CD4-positive, alpha-beta memory T cell (primary cell): ENCODE data around the gene MIEF2. TPM values are rescaled to one million over a fixed set of nuclear protein-coding genes. Genes with fewer than 3 reads are reported as not detected.

Experiments used
- CTCF ChIA-PET: fragments of 350-600 bp; sonication (Branson Sonifier 250); formaldehyde crosslinking; loops from one replicate; lab custom pipeline; 2021; ENCODE audit warnings: inconsistent platforms; ENCODE audit not compliant: partially characterized antibody; lab: Charles Lee
- POLR2A ChIA-PET: fragments of 350-600 bp; sonication (Branson Sonifier 250); formaldehyde crosslinking; loops from one replicate; lab custom pipeline; 2021; ENCODE audit not compliant: partially characterized antibody; lab: Charles Lee
- DNase-seq, 5 donors: peaks; one replicate each; pipeline versions ENCODE4 v3.0.0 to v3.0.0-alpha.2; 2020 to 2022; ENCODE audit warnings: mixed read lengths in 1 of 5
- H3K27ac ChIP-seq: one replicate; pipeline ENCODE4 v1.7.0; 2013; ENCODE audit warnings: low read depth, low read length
- H3K27me3 ChIP-seq: 2 replicates; pipeline ENCODE4 v1.7.0; 2013; ENCODE audit warnings: mild to moderate bottlenecking, low read length, moderate library complexity; ENCODE audit not compliant: insufficient read depth
- H3K36me3 ChIP-seq: 2 replicates; pipeline ENCODE4 v1.7.0; 2013; ENCODE audit warnings: mild to moderate bottlenecking, low read length, moderate library complexity; ENCODE audit not compliant: insufficient read depth
- H3K4me1 ChIP-seq: 2 replicates; pipeline ENCODE4 v1.7.0; 2013; ENCODE audit warnings: mild to moderate bottlenecking, low read length, moderate library complexity; ENCODE audit not compliant: insufficient read depth
- H3K4me3 ChIP-seq, 2 donors: one replicate each; pipeline ENCODE4 v1.7.0; 2013; ENCODE audit warnings: low read length in 2 of 2, mild to moderate bottlenecking in 1 of 2
- H3K9me3 ChIP-seq, 2 donors: one replicate each; pipeline ENCODE4 v1.7.0; 2013; ENCODE audit warnings: low read length in 2 of 2, control low read depth in 1 of 2; ENCODE audit not compliant: control insufficient read depth in 1 of 2
- H3K27ac Mint-ChIP-seq, 7 donors: one replicate each; pipeline ENCODE4 v1.8.0; 2020 to 2021; ENCODE audit warnings: mixed read lengths in 7 of 7, mild to moderate bottlenecking in 6 of 7, inconsistent platforms in 3 of 7, moderate library complexity in 3 of 7
- H3K27me3 Mint-ChIP-seq, 2 donors: one replicate each; pipeline ENCODE4 v1.8.0; 2020 to 2021; ENCODE audit warnings: mixed read lengths in 2 of 2
- H3K36me3 Mint-ChIP-seq, 2 donors: one replicate each; pipeline ENCODE4 v1.8.0; 2020 to 2021; ENCODE audit warnings: mixed read lengths in 2 of 2, inconsistent platforms in 1 of 2, mild to moderate bottlenecking in 1 of 2
- H3K4me1 Mint-ChIP-seq, 4 donors: one replicate each; pipeline ENCODE4 v1.8.0; 2020 to 2021; ENCODE audit warnings: mixed read lengths in 4 of 4, mild to moderate bottlenecking in 1 of 4
- H3K4me3 Mint-ChIP-seq, 8 donors: one replicate each; pipeline ENCODE4 v1.8.0; 2020 to 2021; ENCODE audit warnings: mixed read lengths in 8 of 8, mild to moderate bottlenecking in 7 of 8, moderate library complexity in 6 of 8, inconsistent platforms in 3 of 8
- H3K9me3 Mint-ChIP-seq, 8 donors: one replicate each; pipeline ENCODE4 v1.8.0; 2020 to 2021; ENCODE audit warnings: mixed read lengths in 8 of 8, mild to moderate bottlenecking in 5 of 8, inconsistent platforms in 3 of 8, moderate library complexity in 1 of 8
- intact Hi-C: fragments of 100-400 bp; cut with micrococcal nuclease; formaldehyde crosslinking; loops from one replicate; pipeline ENCODE4 v1.15.1; 2023
- polyA plus RNA-seq, 2 donors: library from polyadenylated mRNA; unstranded; fragments of 300-500 nt; fragmentation: Illumina TruSeq; gene quantifications; one replicate each; pipeline ENCODE4 v1.2.3, GENCODE V29; 2021
- total RNA-seq, 2 experiments: library from RNA; stranded (reverse); gene quantifications; one replicate each; pipeline ENCODE4 v1.2.3, GENCODE V29; 2021

MIEF2 gene
- total and polyA plus RNA-seq, 4 experiments from 2014 or later = 9.9 to 19.3 (median 14.6) TPM

- CTCF ChIA-PET = no interaction called here
- H3K4me1 ChIP-seq = peaks cover 47% of the 10 kb centered on the region
- H3K27ac ChIP-seq = peak overlapping the region; percentile 96
- H3K27me3 Mint-ChIP-seq = no peaks in the 10 kb centered on the region
- no peaks in the 10 kb centered on the region for H3K9me3 ChIP-seq
- H3K9me3 Mint-ChIP-seq = no peaks in the 10 kb centered on the region
- no peaks in the 10 kb centered on the region for H3K27me3 ChIP-seq
- peak overlapping the region; percentile 15 to 93 (median 86) for H3K27ac Mint-ChIP-seq
- peak in 1 of 5 donors; percentile 58 for DNase-seq
- H3K4me3 ChIP-seq = peak overlapping the region; percentile 66 to 91
- intact Hi-C loops = no loop called here
- POLR2A ChIA-PET = interaction anchor here (1.0 to 3.5 kb wide), 5 partner anchors 11 to 78 kb away, joined by 3 to 31 read pairs (median 4); partner anchors contain the start of genes ALKBH5, SMCR8 and TOP3A
- peaks cover 4 to 18% of the 10 kb centered on the region in 2 donors for H3K36me3 Mint-ChIP-seq
- H3K4me1 Mint-ChIP-seq = peaks cover 14 to 50% (median 33%) of the 10 kb centered on the region in 4 donors
- peaks cover 26% of the 10 kb centered on the region for H3K36me3 ChIP-seq
- peak overlapping the region; percentile 80 to 90 (median 82) for H3K4me3 Mint-ChIP-seq
These were observed 669 bp downstream of the MIEF2 start for GRCh38 chr17:18261146-18261515.

- ChIA-PET POLR2A (interaction anchor here (3.3 to 3.5 kb wide), 2 partner anchors 53 to 79 kb away, joined by 17 to 31 read pairs; partner anchors contain the start of genes ALKBH5, SMCR8 and TOP3A), CTCF (interaction anchor here (1.1 kb wide), 1 partner anchor 364 kb away, joined by 3 read pairs; no protein-coding TSS in a partner anchor)
- H3K27me3 ChIP-seq = no peaks in the 10 kb centered on the region
- Mint-ChIP-seq H3K36me3 (peaks cover 4 to 17% of the 10 kb centered on the region in 2 donors), H3K27me3 (no peaks in the 10 kb centered on the region), H3K27ac (peak overlapping the region; percentile 57 to 93 (median 86)), H3K9me3 (no peaks in the 10 kb centered on the region), H3K4me3 (peak overlapping the region; percentile 80 to 90 (median 82)), H3K4me1 (peaks cover 15 to 47% (median 29%) of the 10 kb centered on the region in 4 donors)
- H3K4me1 ChIP-seq = peaks cover 42% of the 10 kb centered on the region
- no peaks in the 10 kb centered on the region for H3K9me3 ChIP-seq
- no peak for DNase-seq
- H3K27ac ChIP-seq = peak overlapping the region; percentile 96
- peak overlapping the region in 1 of 2 donors; percentile 91 for H3K4me3 ChIP-seq
- peaks cover 21% of the 10 kb centered on the region for H3K36me3 ChIP-seq
- intact Hi-C loops = no loop called here
These were observed 1.2 kb downstream of the MIEF2 start for GRCh38 chr17:18261659-18262058.

GRCh38 chr17:18262111-18262510 is 1.6 kb downstream of the MIEF2 start:
- POLR2A ChIA-PET = no interaction called here
- peak overlapping the region in 6 of 7 donors; percentile 48 to 89 (median 70) for H3K27ac Mint-ChIP-seq
- intact Hi-C loops = no loop called here

GRCh38 chr17:18262641-18263040 is 2.2 kb downstream of the MIEF2 start:
- POLR2A ChIA-PET = no interaction called here
- H3K27me3 Mint-ChIP-seq = no peaks in the 10 kb centered on the region

More at GRCh38 chr17:18262111-18262510, 1.6 kb downstream of the MIEF2 start:
- Mint-ChIP-seq H3K27me3 (no peaks in the 10 kb centered on the region), H3K9me3 (no peaks in the 10 kb centered on the region), H3K4me3 (peak overlapping the region; percentile 41 to 90 (median 82)), H3K36me3 (peaks cover 4 to 15% of the 10 kb centered on the region in 2 donors), H3K4me1 (peaks cover 13 to 45% (median 26%) of the 10 kb centered on the region in 4 donors)
- Histone ChIP-seq H3K4me1 (peaks cover 37% of the 10 kb centered on the region), H3K36me3 (peaks cover 21% of the 10 kb centered on the region), H3K27ac (peak overlapping the region; percentile 96), H3K4me3 (no peak overlapping the region), H3K9me3 (no peaks in the 10 kb centered on the region), H3K27me3 (no peaks in the 10 kb centered on the region)
- CTCF ChIA-PET = interaction anchor here (1.1 kb wide), 1 partner anchor 364 kb away, joined by 3 read pairs; no protein-coding TSS in a partner anchor
- DNase-seq = no peak

GRCh38 chr17:18263885-18264682 is 3.6 kb downstream of the MIEF2 start:
- intact Hi-C loops = no loop called here
- CTCF ChIA-PET = interaction anchor here (1.0 to 1.9 kb wide), 2 partner anchors 15 to 24 kb away, joined by 4 to 6 read pairs; no protein-coding TSS in a partner anchor
- Histone ChIP-seq H3K27me3 (no peaks in the 10 kb centered on the region), H3K36me3 (peaks cover 21% of the 10 kb centered on the region), H3K9me3 (no peaks in the 10 kb centered on the region), H3K4me1 (peaks cover 27% of the 10 kb centered on the region), H3K27ac (no peak overlapping the region), H3K4me3 (no peak overlapping the region)
- DNase-seq = no peak
- POLR2A ChIA-PET = no interaction called here
- H3K27ac Mint-ChIP-seq = no peak overlapping the region
- no peak overlapping the region for H3K4me3 Mint-ChIP-seq
- H3K36me3 Mint-ChIP-seq = peaks cover 4 to 10% of the 10 kb centered on the region in 2 donors
- H3K27me3 Mint-ChIP-seq = no peaks in the 10 kb centered on the region
- H3K9me3 Mint-ChIP-seq = no peaks in the 10 kb centered on the region
- peaks cover 14 to 35% (median 23%) of the 10 kb centered on the region in 4 donors for H3K4me1 Mint-ChIP-seq

More at GRCh38 chr17:18262641-18263040, 2.2 kb downstream of the MIEF2 start:
- H3K9me3 ChIP-seq = no peaks in the 10 kb centered on the region
- DNase-seq = no peak
- Mint-ChIP-seq H3K9me3 (no peaks in the 10 kb centered on the region), H3K36me3 (peaks cover 4 to 13% of the 10 kb centered on the region in 2 donors), H3K4me3 (peak overlapping the region in 2 of 8 donors; percentile 82 to 90), H3K4me1 (peaks cover 13 to 39% (median 25%) of the 10 kb centered on the region in 4 donors), H3K27ac (peak overlapping the region in 1 of 7 donors; percentile 89)
- H3K4me3 ChIP-seq = no peak overlapping the region
- H3K4me1 ChIP-seq = peaks cover 32% of the 10 kb centered on the region
- no peaks in the 10 kb centered on the region for H3K27me3 ChIP-seq
- intact Hi-C loops = no loop called here
- peaks cover 21% of the 10 kb centered on the region for H3K36me3 ChIP-seq
- CTCF ChIA-PET = interaction anchor here (1.0 to 1.9 kb wide), 3 partner anchors 14 to 363 kb away, joined by 3 to 6 read pairs (median 4); no protein-coding TSS in a partner anchor
- H3K27ac ChIP-seq = no peak overlapping the region

- no peak for DNase-seq
- Mint-ChIP-seq H3K27ac (no peak overlapping the region), H3K36me3 (peaks cover 4 to 7% of the 10 kb centered on the region in 2 donors), H3K4me3 (no peak overlapping the region), H3K4me1 (peaks cover 1 to 11% (median 8%) of the 10 kb centered on the region in 4 donors), H3K9me3 (peaks cover 0 to 1% (median 0%) of the 10 kb centered on the region in 8 donors), H3K27me3 (no peaks in the 10 kb centered on the region)
- Histone ChIP-seq H3K36me3 (peaks cover 21% of the 10 kb centered on the region), H3K4me1 (peaks cover 3% of the 10 kb centered on the region), H3K27ac (no peak overlapping the region), H3K9me3 (no peaks in the 10 kb centered on the region), H3K4me3 (no peak overlapping the region), H3K27me3 (no peaks in the 10 kb centered on the region)
- intact Hi-C loops = no loop called here
- ChIA-PET POLR2A (no interaction called here), CTCF (interaction anchor here (1.5 kb wide), 1 partner anchor 19 kb away, joined by 8 read pairs; no protein-coding TSS in a partner anchor)
These were observed 6.9 kb downstream of the MIEF2 start for GRCh38 chr17:18267366-18267765.
